Subcutaneous abdominal adipose tissue (tissue), 5 donors: ENCODE data around the gene COL6A1.
"Not testable (repeated sequence)": the region's sequence is repeated elsewhere in the genome, so short reads cannot be mapped to it uniquely, and the experiment has no call there.

Source experiments
- H3K27ac ChIP-seq: one replicate; pipeline ENCODE4 v1.7.0; 2013; ENCODE audit warnings: low read depth, mild to moderate bottlenecking, inconsistent platforms, low read length, moderate library complexity
- H3K27me3 ChIP-seq, 5 donors: one replicate each; pipeline ENCODE4 v1.7.0; 2013; ENCODE audit warnings: low read length in 5 of 5, inconsistent platforms in 1 of 5; ENCODE audit not compliant: control insufficient read depth in 5 of 5, insufficient read depth in 4 of 5
- H3K36me3 ChIP-seq, 5 donors: one replicate each; pipeline ENCODE4 v1.7.0; 2013; ENCODE audit warnings: low read length in 5 of 5; ENCODE audit not compliant: control insufficient read depth in 5 of 5, insufficient read depth in 5 of 5
- H3K4me1 ChIP-seq, 5 donors: one replicate each; pipeline ENCODE4 v1.7.0; 2013; ENCODE audit warnings: low read length in 5 of 5, mild to moderate bottlenecking in 3 of 5, moderate library complexity in 1 of 5; ENCODE audit not compliant: control insufficient read depth in 5 of 5, insufficient read depth in 5 of 5
- H3K4me3 ChIP-seq, 5 donors: one replicate each; pipeline ENCODE4 v1.7.0; 2013; ENCODE audit warnings: low read length in 5 of 5, low read depth in 1 of 5
- H3K9ac ChIP-seq, 5 donors: one replicate each; pipeline ENCODE4 v1.7.0; 2013; ENCODE audit warnings: low read length in 5 of 5, mild to moderate bottlenecking in 4 of 5, moderate library complexity in 3 of 5
- H3K9me3 ChIP-seq, 5 donors: one replicate each; pipeline ENCODE4 v1.7.0; 2013; ENCODE audit warnings: low read length in 5 of 5; ENCODE audit not compliant: control insufficient read depth in 5 of 5
- donor health status: healthy.
- donor health status: healthy.
- donor health status: healthy.
- donor health status: healthy.
- donor health status: healthy.

Gene COL6A1

DNA sequence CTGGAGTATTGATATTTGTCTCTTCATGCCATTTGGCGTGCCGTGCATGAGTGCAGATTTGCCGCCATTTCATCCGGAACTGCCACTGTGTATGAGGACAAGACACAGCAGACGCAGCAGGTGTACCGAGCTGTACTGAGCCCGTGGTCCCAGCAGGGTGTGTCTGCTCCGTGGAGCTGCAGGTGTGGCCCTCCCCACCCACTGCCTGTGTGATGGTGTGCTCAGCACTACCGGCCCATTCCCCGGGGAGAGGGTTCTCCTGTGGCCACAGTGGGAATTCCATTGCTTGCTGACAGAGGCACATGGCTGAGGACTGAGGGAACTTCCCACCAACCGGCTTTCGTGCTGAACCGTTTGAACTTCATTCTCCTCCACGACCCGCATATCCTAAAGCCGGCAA, 34.3 kb upstream of the COL6A1 start:
- H3K4me1 ChIP-seq: peaks cover 0 to 24% (median 21%) of the 10 kb centered on the region in 5 donors
- peaks cover 0 to 24% (median 4%) of the 10 kb centered on the region in 5 donors for H3K27me3 ChIP-seq

DNA sequence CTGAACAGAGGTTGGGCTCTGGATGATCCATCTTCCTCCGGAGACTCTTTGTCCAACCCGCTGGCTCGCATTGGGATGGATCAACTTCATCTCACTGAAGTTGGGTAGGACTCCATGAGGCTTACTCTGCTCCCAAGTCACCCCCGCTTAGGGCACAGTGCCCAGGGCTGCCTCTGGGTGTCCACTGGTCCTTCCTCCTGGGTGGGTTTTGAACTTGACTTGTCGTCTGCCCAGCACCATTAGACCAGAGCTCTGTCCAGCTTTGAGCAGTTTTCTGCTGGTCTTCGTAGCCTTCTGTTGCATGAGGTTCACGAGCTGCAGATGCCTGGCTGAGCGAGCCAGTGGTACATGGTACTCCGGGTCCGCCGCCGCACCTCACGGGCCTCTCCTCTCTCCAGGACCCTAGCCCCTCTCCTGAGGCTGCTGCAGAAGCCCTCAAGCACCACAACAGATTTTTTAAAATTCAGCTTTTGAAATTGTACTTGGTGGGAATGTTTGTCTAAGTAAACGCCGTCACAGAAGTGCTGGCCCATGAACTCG, 33.8 kb upstream of the COL6A1 start:
- Histone ChIP-seq H3K4me1 (peaks cover 0 to 24% (median 21%) of the 10 kb centered on the region in 5 donors), H3K9ac (no peak overlapping the region), H3K27me3 (peaks cover 0 to 24% (median 4%) of the 10 kb centered on the region in 5 donors), H3K9me3 (no peaks in the 10 kb centered on the region), H3K4me3 (no peak overlapping the region), H3K27ac (no peak overlapping the region), H3K36me3 (no peaks in the 10 kb centered on the region)

More for the DNA sequence above, 34.3 kb upstream of the COL6A1 start:
- no peak overlapping the region for H3K27ac ChIP-seq
- no peak overlapping the region for H3K9ac ChIP-seq
- H3K36me3 ChIP-seq: no peaks in the 10 kb centered on the region
- H3K4me3 ChIP-seq: no peak overlapping the region
- H3K9me3 ChIP-seq: no peaks in the 10 kb centered on the region

DNA sequence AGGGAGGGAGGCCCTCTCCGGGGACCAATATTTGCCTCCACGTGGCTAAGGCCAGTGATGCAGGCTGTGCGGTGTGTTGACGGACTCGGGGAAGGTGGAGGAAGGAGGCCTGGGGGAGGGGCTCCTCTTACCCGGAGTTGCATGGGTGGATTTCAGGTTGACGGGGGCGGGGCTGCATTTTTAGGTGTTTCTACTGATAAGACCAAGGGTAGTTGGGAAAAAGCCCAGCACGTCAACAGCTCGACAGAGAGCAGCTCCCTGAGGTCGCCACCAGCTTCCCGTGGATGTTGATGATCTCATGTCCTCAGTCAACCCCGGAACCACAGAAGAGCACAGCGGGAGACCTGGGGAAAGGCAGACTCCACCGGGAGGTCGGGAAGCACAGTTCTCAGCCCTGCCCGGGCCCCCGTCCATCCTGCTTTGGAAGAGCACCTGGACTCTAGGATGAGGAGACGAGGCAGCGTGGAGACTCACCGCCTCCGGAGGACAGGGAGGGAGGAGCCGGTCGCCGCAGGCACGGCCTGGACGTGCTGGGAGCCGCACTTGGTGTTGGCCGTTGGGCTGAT, 32.9 kb upstream of the COL6A1 start:
- peaks cover 0 to 24% (median 22%) of the 10 kb centered on the region in 5 donors for H3K4me1 ChIP-seq
- H3K27ac ChIP-seq: no peak overlapping the region
- no peaks in the 10 kb centered on the region for H3K9me3 ChIP-seq
- no peaks in the 10 kb centered on the region for H3K36me3 ChIP-seq
- H3K9ac ChIP-seq: no peak overlapping the region
- H3K27me3 ChIP-seq: peaks cover 0 to 24% (median 4%) of the 10 kb centered on the region in 5 donors
- no peak overlapping the region for H3K4me3 ChIP-seq

DNA sequence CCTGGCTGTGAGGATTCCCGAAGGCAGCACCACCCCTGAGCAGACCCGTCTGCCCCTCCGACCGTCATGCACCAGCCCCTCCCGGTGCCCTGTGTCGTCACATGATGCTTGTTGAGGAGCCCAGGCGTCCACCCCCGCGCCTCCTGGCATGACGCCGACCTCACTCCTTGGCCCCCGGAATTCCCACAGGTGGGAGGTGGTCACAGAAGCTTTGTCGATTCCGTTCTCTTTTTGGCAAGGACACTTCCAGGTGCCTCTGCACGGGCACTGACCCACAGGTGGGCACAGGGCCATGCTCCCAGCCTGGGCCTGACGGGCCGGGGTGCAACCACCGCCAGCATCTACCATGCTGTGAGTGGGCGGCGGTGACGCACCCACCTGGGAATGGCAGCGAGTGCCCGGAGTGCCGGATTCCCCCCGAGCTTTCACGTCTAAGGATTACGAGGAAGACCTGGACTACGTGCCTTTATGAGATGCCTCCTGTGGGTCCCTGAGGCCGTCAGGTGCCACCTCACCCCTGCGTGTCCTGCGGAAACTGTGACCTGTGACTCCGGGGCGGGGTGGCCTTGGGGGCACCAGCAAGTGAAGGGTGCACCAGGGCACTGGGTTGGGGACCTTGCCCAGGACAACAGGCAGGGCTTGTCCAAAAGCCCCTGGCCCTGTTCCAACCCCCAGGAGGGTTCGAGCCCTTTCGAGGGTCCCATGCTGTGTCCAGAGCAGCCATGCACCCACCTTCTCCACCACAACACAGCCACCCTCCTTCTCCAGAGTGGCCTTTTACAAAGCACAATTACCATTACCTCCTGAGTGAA, 31.4 kb upstream of the COL6A1 start:
- no peak overlapping the region for H3K9ac ChIP-seq
- H3K9me3 ChIP-seq: no peaks in the 10 kb centered on the region
- H3K4me1 ChIP-seq: peaks cover 0 to 33% (median 31%) of the 10 kb centered on the region in 5 donors
- peak overlapping the region in 1 of 5 donors; percentile 35 for H3K4me3 ChIP-seq
- H3K36me3 ChIP-seq: no peaks in the 10 kb centered on the region
- peaks cover 0 to 24% (median 4%) of the 10 kb centered on the region in 5 donors for H3K27me3 ChIP-seq
- no peak overlapping the region for H3K27ac ChIP-seq

DNA sequence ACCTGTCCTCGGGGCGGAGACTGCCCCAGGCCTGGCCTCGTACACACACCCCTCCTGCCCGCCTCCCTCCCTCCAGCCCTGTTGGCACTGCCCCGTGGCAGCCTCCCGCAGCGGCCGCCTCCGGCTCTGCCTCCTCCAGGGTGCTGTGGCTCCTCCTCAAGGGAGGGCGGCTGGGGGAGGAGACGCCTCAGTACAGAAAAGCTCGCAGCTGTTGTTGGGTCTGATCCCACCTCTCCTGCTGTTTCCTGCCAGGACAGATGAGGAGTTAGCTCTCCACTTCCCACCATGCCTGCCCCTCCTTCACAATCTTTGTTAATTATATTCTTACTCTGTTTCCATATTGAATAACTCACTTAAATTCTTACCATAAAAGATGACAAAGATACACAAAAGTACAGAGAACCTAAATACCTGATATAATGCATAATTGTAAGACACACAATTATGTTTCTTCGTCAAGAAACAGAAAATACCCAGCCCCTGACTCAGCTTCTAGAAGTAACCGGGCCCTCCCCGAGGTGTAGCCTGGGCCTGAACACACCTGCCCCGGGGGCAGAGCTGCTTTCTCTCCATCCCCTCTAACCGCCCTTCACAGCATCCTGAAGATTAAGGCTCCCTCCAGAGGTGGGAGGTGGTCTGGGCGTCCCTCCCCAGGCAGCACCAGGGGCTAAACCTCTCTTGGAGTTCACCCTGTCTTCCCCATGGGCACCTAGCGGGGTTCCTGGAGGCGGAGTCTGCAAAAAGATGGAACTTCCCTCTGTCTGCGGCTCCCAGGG, 30.6 kb upstream of the COL6A1 start:
- H3K9ac ChIP-seq: no peak overlapping the region
- H3K4me3 ChIP-seq: no peak overlapping the region
- H3K27ac ChIP-seq: no peak overlapping the region
- peaks cover 0 to 33% (median 31%) of the 10 kb centered on the region in 5 donors for H3K4me1 ChIP-seq
- H3K27me3 ChIP-seq: peaks cover 0 to 24% (median 4%) of the 10 kb centered on the region in 5 donors
- H3K36me3 ChIP-seq: no peaks in the 10 kb centered on the region
- H3K9me3 ChIP-seq: no peaks in the 10 kb centered on the region

DNA sequence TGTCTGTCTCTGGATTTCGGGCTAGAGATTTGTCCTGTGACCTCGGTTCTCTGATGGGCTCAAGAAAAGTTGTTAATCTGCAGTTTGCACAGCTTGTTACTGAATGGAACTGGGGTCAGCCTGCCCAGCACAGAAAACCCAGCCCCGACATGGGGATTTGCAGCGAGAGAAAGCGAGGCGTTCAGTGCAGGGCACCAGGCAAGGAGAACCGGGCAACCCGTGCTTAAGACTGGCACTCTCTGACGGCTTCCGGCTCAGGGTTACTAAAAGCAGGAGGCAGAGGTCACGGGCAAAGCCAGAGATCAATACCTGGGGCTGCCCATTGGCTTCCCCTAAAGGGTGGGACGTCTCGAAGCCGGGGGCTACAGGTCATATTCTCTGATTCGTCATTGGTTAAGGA, 29.9 kb upstream of the COL6A1 start:
- no peaks in the 10 kb centered on the region for H3K36me3 ChIP-seq
- no peak overlapping the region for H3K9ac ChIP-seq
- peaks cover 0 to 24% (median 4%) of the 10 kb centered on the region in 5 donors for H3K27me3 ChIP-seq
- H3K4me1 ChIP-seq: peaks cover 0 to 33% (median 31%) of the 10 kb centered on the region in 5 donors
- H3K27ac ChIP-seq: no peak overlapping the region
- no peak overlapping the region for H3K4me3 ChIP-seq
- H3K9me3 ChIP-seq: no peaks in the 10 kb centered on the region

DNA sequence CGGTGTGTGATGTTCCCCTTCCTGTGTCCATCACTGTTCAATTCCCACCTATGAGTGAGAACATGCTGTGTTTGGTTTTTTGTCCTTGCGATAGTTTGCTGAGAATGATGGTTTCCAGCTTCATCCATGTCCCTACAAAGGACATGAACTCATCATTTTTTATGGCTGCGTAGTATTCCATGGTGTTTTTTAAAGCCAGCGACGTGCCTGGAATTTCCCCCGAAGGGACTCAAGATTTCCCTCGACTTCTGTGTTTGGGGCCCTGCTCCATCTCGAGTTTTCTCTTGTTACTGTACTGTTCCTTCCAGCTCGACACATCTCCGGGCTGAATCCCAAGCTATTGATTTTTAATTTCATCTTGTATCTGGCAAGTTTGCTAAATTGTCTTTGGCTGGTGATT, 29.0 kb upstream of the COL6A1 start:
- not testable (repeated sequence) for H3K4me3 ChIP-seq, H3K9me3 ChIP-seq, H3K36me3 ChIP-seq, H3K9ac ChIP-seq, H3K27ac ChIP-seq
- H3K27me3 ChIP-seq: peaks cover 0 to 24% (median 4%) of the 10 kb centered on the region in 5 donors
- H3K4me1 ChIP-seq: peaks cover 0 to 37% (median 35%) of the 10 kb centered on the region in 5 donors

DNA sequence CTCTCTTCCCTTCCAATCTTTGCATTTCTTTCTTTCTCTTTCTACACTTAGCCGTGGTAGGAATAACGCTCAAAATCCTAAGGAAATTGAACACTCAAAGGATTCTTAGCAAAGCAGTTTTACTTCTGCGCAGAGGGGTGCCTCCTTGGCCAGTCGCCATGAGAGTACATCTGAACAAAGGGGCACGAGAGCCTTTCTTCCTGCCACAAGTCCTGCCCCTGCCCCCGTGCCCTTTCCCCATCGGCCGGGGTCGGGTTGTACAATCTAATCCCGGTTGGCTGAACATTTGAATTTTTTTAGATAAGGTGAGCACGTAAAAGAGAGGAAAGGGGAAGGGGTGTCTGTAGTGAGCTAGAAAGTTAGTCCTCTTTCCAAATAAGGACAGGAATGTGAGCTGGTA, 28.6 kb upstream of the COL6A1 start:
- Histone ChIP-seq H3K9ac (no peak overlapping the region), H3K27ac (no peak overlapping the region), H3K36me3 (no peaks in the 10 kb centered on the region), H3K4me3 (no peak overlapping the region), H3K9me3 (no peaks in the 10 kb centered on the region), H3K27me3 (peaks cover 0 to 24% (median 4%) of the 10 kb centered on the region in 5 donors), H3K4me1 (peaks cover 0 to 42% (median 38%) of the 10 kb centered on the region in 5 donors)

DNA sequence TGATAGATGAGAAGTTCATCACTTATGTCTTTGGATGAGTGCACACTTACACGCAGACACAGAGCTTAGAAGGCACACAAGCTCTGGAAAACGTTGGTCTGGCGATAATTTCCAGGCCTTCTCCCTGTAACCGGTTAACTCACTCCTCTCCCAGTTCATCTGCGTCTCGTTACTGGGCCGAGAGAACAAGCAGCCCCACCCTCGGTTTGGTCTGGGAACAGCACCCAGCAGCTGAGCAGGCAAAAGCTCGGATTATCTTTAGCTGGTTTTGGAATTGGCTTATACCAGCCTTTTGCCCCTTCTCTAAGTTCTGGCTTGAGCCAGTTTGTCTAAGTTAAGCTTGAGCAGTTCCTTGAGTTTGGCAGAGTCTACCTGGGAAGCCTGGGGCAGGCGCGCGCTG, 27.3 kb upstream of the COL6A1 start:
- H3K27me3 ChIP-seq: peaks cover 0 to 18% (median 4%) of the 10 kb centered on the region in 5 donors
- no peaks in the 10 kb centered on the region for H3K36me3 ChIP-seq
- H3K9ac ChIP-seq: no peak overlapping the region
- H3K9me3 ChIP-seq: no peaks in the 10 kb centered on the region
- no peak overlapping the region for H3K27ac ChIP-seq
- no peak overlapping the region for H3K4me3 ChIP-seq
- peaks cover 0 to 42% (median 39%) of the 10 kb centered on the region in 5 donors for H3K4me1 ChIP-seq
